Esophagus muscularis mucosa (tissue), 4 donors: Measurements from ENCODE around the gene A4GALT. TPM values are rescaled to one million over a fixed set of nuclear protein-coding genes. Genes with fewer than 3 reads are reported as not detected.

Experiments
- DNase-seq: peaks from one replicate; pipeline ENCODE4 v3.0.0-alpha.2; 2017; ENCODE audit errors: extremely low spot score
- H3K27ac ChIP-seq, 4 donors: fragments of 200-600 bp; sonication (generic); replicated peaks in 1 of 4; 1 replicate in 3 of 4; 2 replicates in 1 of 4; pipeline ENCODE4 v1.5.1; 2016 to 2019; ENCODE audit warnings: mild to moderate bottlenecking in 1 of 4
- H3K27me3 ChIP-seq, 4 donors: fragments of 200-600 bp; sonication (generic); one replicate each; pipeline versions ENCODE4 v1.5.1 to v1.6.0; 2016 to 2019
- H3K36me3 ChIP-seq, 4 donors: fragments of 200-600 bp; sonication (generic); one replicate each; pipeline ENCODE4 v1.5.1; 2016 to 2019
- H3K4me1 ChIP-seq, 4 donors: fragments of 200-600 bp; sonication (generic); one replicate each; pipeline ENCODE4 v1.5.1; 2016 to 2019
- H3K4me3 ChIP-seq, 4 donors: fragments of 200-600 bp; sonication (generic); 1 replicate in 2 of 4; 2 replicates in 2 of 4; pipeline ENCODE4 v1.5.1; 2016 to 2019; ENCODE audit warnings: mild to moderate bottlenecking in 4 of 4, moderate library complexity in 1 of 4
- H3K9me3 ChIP-seq, 4 donors: fragments of 200-600 bp; sonication (generic); 1 replicate in 3 of 4; 2 replicates in 1 of 4; pipeline ENCODE4 v1.5.1; 2016 to 2019
- CTCF ChIP-seq, 3 experiments: fragments of 200-600 bp in 2 of 3; fragments of 450-650 bp in 1 of 3; sonication (generic) in 2 of 3; IDR thresholded peaks; one replicate each; pipeline ENCODE4 v1.5.1; 2017 to 2019; ENCODE audit warnings: antibody characterized with exemption in 3 of 3, mild to moderate bottlenecking in 2 of 3, moderate library complexity in 1 of 3
- EP300 ChIP-seq: sonication (generic); formaldehyde crosslinking; IDR thresholded peaks from one replicate; pipeline ENCODE4 v1.6.1; 2017; ENCODE audit warnings: antibody characterized with exemption
- POLR2A ChIP-seq: fragments of 450-650 bp; IDR thresholded peaks from one replicate; pipeline ENCODE4 v1.6.1; 2017; ENCODE audit warnings: antibody characterized with exemption, moderate library complexity, mild to moderate bottlenecking, low read depth
- POLR2AphosphoS5 ChIP-seq, 2 donors: sonication (generic); formaldehyde crosslinking; IDR thresholded peaks; one replicate each; pipeline ENCODE4 v1.6.1; 2017; ENCODE audit warnings: antibody characterized with exemption in 2 of 2
- WGBS: methylation state at CpG from one replicate; pipeline ENCODE4 v1.1.5; 2018; 5-methylcytosine and 5-hydroxymethylcytosine counted together
- intact Hi-C: fragments of 100-400 bp; cut with DNase I; formaldehyde crosslinking; loops from one replicate; pipeline ENCODE4 v1.15.1; 2023
- total RNA-seq, 4 donors: library from RNA; depleted of rRNA; stranded (reverse); fragments of >200 nt; gene quantifications; one replicate each; pipeline versions ENCODE4 v1.1.0 to v1.2.1, GENCODE V29; 2016

The A4GALT gene
- total RNA-seq, 4 donors from 2014 or later, result 77.7 to 81.8 (median 79.1) TPM

- intact Hi-C loops, result loop anchor here (5.0 kb wide), 1 partner anchor 54 kb away; no protein-coding TSS in a partner anchor
- Histone ChIP-seq H3K9me3 (no peaks in the 10 kb centered on the region), H3K27ac (peak overlapping the region; percentile 94 to 99 (median 97)), H3K4me1 (peaks cover 72 to 93% (median 83%) of the 10 kb centered on the region in 4 donors), H3K27me3 (peaks cover 0 to 7% (median 0%) of the 10 kb centered on the region in 4 donors), H3K36me3 (peaks cover 0 to 15% (median 7%) of the 10 kb centered on the region in 4 donors), H3K4me3 (peak overlapping the region in 2 of 4 donors; percentile 9 to 35)
- DNase-seq, result no peak
- WGBS, result 98% methylated on average over 5 of the region's 5 CpGs
- no peak for TF ChIP-seq CTCF (IDR thresholded peaks at IDR 0.05)
- no peak for TF ChIP-seq EP300
- TF ChIP-seq POLR2A, result no peak
- TF ChIP-seq POLR2AphosphoS5 (IDR thresholded peaks at IDR 0.05), result no peak
Measured at GRCh38 chr22:42716649-42717127, 4.0 kb downstream of the A4GALT start.

GRCh38 chr22:42716221-42716620, 4.4 kb downstream of the A4GALT start:
- no peak overlapping the region for H3K4me3 ChIP-seq
- WGBS, result 79% methylated on average over 6 of the region's 6 CpGs
- intact Hi-C loops, result loop anchor here (5.0 kb wide), 1 partner anchor 54 kb away; no protein-coding TSS in a partner anchor
- H3K27me3 ChIP-seq, result peaks cover 0 to 7% (median 0%) of the 10 kb centered on the region in 4 donors
- DNase-seq, result no peak
- peak overlapping the region; percentile 94 to 99 (median 97) for H3K27ac ChIP-seq
- H3K4me1 ChIP-seq, result peaks cover 77 to 93% (median 83%) of the 10 kb centered on the region in 4 donors
- peaks cover 0 to 15% (median 7%) of the 10 kb centered on the region in 4 donors for H3K36me3 ChIP-seq
- H3K9me3 ChIP-seq, result no peaks in the 10 kb centered on the region
- TF ChIP-seq CTCF (IDR thresholded peaks at IDR 0.05) (no peak), EP300 (no peak), POLR2A (no peak), POLR2AphosphoS5 (IDR thresholded peaks at IDR 0.05) (no peak)

GRCh38 chr22:42714768-42715390, 5.8 kb downstream of the A4GALT start:
- no peak for DNase-seq
- 78% methylated on average over 4 of the region's 4 CpGs for WGBS
- peaks cover 0 to under 1% (median 0%) of the 10 kb centered on the region in 4 donors for H3K27me3 ChIP-seq
- TF ChIP-seq POLR2A (no peak), EP300 (no peak)
- H3K4me3 ChIP-seq, result no peak overlapping the region
- H3K27ac ChIP-seq, result peak overlapping the region; percentile 64 to 99 (median 84)
- peaks cover 74 to 88% (median 80%) of the 10 kb centered on the region in 4 donors for H3K4me1 ChIP-seq
- H3K36me3 ChIP-seq, result peaks cover 0 to 15% (median 7%) of the 10 kb centered on the region in 4 donors
- intact Hi-C loops, result loop anchor here (5.0 kb wide), 1 partner anchor 53 kb away; no protein-coding TSS in a partner anchor
- peaks cover 0 to 3% (median 0%) of the 10 kb centered on the region in 4 donors for H3K9me3 ChIP-seq

GRCh38 chr22:42714308-42714707, 6.4 kb downstream of the A4GALT start:
- TF ChIP-seq POLR2AphosphoS5 (IDR thresholded peaks at IDR 0.05) (no peak), POLR2A (no peak), EP300 (no peak), CTCF (IDR thresholded peaks at IDR 0.05) (no peak)
- Histone ChIP-seq H3K27me3 (no peaks in the 10 kb centered on the region), H3K27ac (peak overlapping the region; percentile 64 to 99 (median 84)), H3K36me3 (peaks cover 0 to 15% (median 7%) of the 10 kb centered on the region in 4 donors), H3K9me3 (peaks cover 0 to 9% (median 0%) of the 10 kb centered on the region in 4 donors), H3K4me1 (peaks cover 72 to 83% (median 78%) of the 10 kb centered on the region in 4 donors), H3K4me3 (no peak overlapping the region)
- 96% methylated on average over 7 of the region's 7 CpGs for WGBS
- intact Hi-C loops, result no loop called here
- DNase-seq, result no peak
